Measurements from ENCODE around the gene CACNA1C. TPM values are rescaled to one million over a fixed set of nuclear protein-coding genes. Genes with fewer than 3 reads are reported as not detected.
A peak's percentile ranks its signal among the peaks of the same experiment; 100 is the strongest.

The CACNA1C gene
- total RNA-seq, 2 donors from 2014 or later, result 0.86 to 6.3 TPM

- Histone ChIP-seq H3K4me1 (ENCODE audit: control insufficient read depth, insufficient read depth, low read length) (no peaks in the 10 kb centered on the region), H3K27ac (ENCODE audit: low read depth, low read length) (no peak overlapping the region), H3K4me3 (ENCODE audit: low read length) (no peak overlapping the region), H3K27me3 (ENCODE audit: control insufficient read depth, insufficient read depth, low read length, poor library complexity, severe bottlenecking) (no peaks in the 10 kb centered on the region), H3K9ac (ENCODE audit: extremely low read depth, low read length, poor library complexity, severe bottlenecking) (no peak overlapping the region), H3K36me3 (ENCODE audit: control insufficient read depth, insufficient read depth, low read length) (no peaks in the 10 kb centered on the region), H3K9me3 (ENCODE audit: control insufficient read depth, low read length) (no peaks in the 10 kb centered on the region)
- no peaks in the 10 kb centered on the region for H3K9me3 Mint-ChIP-seq
- H3K27ac Mint-ChIP-seq, result no peak overlapping the region
- peaks cover 4% of the 10 kb centered on the region for H3K27me3 Mint-ChIP-seq (ENCODE audit: insufficient read depth)
- no peaks in the 10 kb centered on the region for H3K36me3 Mint-ChIP-seq (ENCODE audit: low read depth)
- TF ChIP-seq, protein P1, sequence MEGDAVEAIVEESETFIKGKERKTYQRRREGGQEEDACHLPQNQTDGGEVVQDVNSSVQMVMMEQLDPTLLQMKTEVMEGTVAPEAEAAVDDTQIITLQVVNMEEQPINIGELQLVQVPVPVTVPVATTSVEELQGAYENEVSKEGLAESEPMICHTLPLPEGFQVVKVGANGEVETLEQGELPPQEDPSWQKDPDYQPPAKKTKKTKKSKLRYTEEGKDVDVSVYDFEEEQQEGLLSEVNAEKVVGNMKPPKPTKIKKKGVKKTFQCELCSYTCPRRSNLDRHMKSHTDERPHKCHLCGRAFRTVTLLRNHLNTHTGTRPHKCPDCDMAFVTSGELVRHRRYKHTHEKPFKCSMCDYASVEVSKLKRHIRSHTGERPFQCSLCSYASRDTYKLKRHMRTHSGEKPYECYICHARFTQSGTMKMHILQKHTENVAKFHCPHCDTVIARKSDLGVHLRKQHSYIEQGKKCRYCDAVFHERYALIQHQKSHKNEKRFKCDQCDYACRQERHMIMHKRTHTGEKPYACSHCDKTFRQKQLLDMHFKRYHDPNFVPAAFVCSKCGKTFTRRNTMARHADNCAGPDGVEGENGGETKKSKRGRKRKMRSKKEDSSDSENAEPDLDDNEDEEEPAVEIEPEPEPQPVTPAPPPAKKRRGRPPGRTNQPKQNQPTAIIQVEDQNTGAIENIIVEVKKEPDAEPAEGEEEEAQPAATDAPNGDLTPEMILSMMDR (conservative IDR thresholded peaks at IDR 0.05), result no peak
- no peak overlapping the region for H3K4me3 Mint-ChIP-seq
- 90 to 95% methylated on average over 5 to 6 of the region's 6 CpGs for WGBS, 2 experiments (ENCODE audit: insufficient coverage in 1 of 2, insufficient read length in 1 of 2)
- H3K4me1 Mint-ChIP-seq, result peaks cover 7% of the 10 kb centered on the region
- no peak for DNase-seq
Observed at GRCh38 chr12:2495417-2496112, 442.8 kb downstream of the CACNA1C start.

- DNase-seq, result peak; percentile 71
- Mint-ChIP-seq H3K27ac (no peak overlapping the region), H3K36me3 (ENCODE audit: low read depth) (no peaks in the 10 kb centered on the region), H3K4me1 (peaks cover 14% of the 10 kb centered on the region), H3K9me3 (no peaks in the 10 kb centered on the region), H3K27me3 (ENCODE audit: insufficient read depth) (peaks cover 17% of the 10 kb centered on the region), H3K4me3 (no peak overlapping the region)
- TF ChIP-seq, protein P1 (conservative IDR thresholded peaks at IDR 0.05), result peak; percentile 24
- Histone ChIP-seq H3K9ac (ENCODE audit: extremely low read depth, low read length, poor library complexity, severe bottlenecking) (no peak overlapping the region), H3K36me3 (ENCODE audit: control insufficient read depth, insufficient read depth, low read length) (no peaks in the 10 kb centered on the region), H3K4me3 (ENCODE audit: low read length) (no peak overlapping the region), H3K9me3 (ENCODE audit: control insufficient read depth, low read length) (no peaks in the 10 kb centered on the region), H3K4me1 (ENCODE audit: control insufficient read depth, insufficient read depth, low read length) (no peaks in the 10 kb centered on the region), H3K27me3 (ENCODE audit: control insufficient read depth, insufficient read depth, low read length, poor library complexity, severe bottlenecking) (no peaks in the 10 kb centered on the region), H3K27ac (ENCODE audit: low read depth, low read length) (no peak overlapping the region)
- WGBS, 2 experiments (ENCODE audit: insufficient coverage in 1 of 2, insufficient read length in 1 of 2), result 82 to 87% methylated on average over 10 of the region's 10 CpGs
Observed at GRCh38 chr12:2498964-2499500, 446.2 kb downstream of the CACNA1C start.

DNA sequence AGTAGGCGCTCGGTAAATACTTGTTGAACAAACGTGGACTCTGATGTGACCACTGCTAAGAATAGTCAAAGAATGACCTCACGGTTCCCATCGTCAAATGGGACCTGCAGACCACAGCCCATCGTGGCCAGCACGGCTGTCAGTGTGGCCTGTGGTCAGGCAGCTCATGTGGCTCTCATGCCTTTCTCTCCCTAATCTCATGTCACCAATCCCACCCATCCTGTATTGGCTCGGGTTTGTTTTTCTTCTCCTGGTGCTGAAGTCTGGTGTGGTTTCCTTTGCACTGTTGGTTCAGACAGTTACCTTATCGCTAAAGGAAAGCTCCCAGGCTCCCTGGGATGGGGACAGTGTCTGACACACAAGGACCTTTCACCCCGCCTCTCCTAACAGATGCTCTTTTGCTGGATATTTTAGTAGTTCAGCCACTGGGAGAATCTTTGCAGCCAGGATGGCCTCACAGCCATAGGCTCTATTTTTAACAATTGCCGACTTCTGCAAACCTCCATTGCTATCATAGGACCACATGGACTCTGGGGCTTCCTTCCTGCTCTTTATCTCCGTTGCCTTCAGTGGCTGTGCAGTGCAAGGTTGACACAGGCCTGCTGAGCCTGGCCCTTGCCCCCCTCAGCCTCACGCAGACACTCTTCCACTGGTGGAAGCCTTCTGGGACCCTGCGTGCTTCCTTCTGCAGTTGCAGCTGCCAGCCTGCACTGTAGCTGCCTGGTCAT is 448.8 kb downstream of the CACNA1C start:
- Mint-ChIP-seq H3K9me3 (no peaks in the 10 kb centered on the region), H3K4me1 (peaks cover 15% of the 10 kb centered on the region), H3K27ac (no peak overlapping the region), H3K27me3 (ENCODE audit: insufficient read depth) (peaks cover 40% of the 10 kb centered on the region), H3K4me3 (no peak overlapping the region), H3K36me3 (ENCODE audit: low read depth) (no peaks in the 10 kb centered on the region)
- TF ChIP-seq, protein P1 (conservative IDR thresholded peaks at IDR 0.05), result no peak
- Histone ChIP-seq H3K27me3 (ENCODE audit: control insufficient read depth, insufficient read depth, low read length, poor library complexity, severe bottlenecking) (no peaks in the 10 kb centered on the region), H3K36me3 (ENCODE audit: control insufficient read depth, insufficient read depth, low read length) (no peaks in the 10 kb centered on the region), H3K4me3 (ENCODE audit: low read length) (no peak overlapping the region), H3K9ac (ENCODE audit: extremely low read depth, low read length, poor library complexity, severe bottlenecking) (no peak overlapping the region), H3K27ac (ENCODE audit: low read depth, low read length) (no peak overlapping the region), H3K4me1 (ENCODE audit: control insufficient read depth, insufficient read depth, low read length) (no peaks in the 10 kb centered on the region), H3K9me3 (ENCODE audit: control insufficient read depth, low read length) (no peaks in the 10 kb centered on the region)
- DNase-seq, result no peak
- 90 to 91% methylated on average over 11 to 14 of the region's 14 CpGs for WGBS, 2 experiments (ENCODE audit: insufficient coverage in 1 of 2, insufficient read length in 1 of 2)

All from endodermal cell (in vitro differentiated cells).